Thyroid gland (tissue), 4 donors: ENCODE data around the gene OGFR. TPM values are rescaled to one million over a fixed set of nuclear protein-coding genes. Genes with fewer than 3 reads are reported as not detected.

Source experiments
- DNase-seq, 2 donors: peaks; one replicate each; pipeline ENCODE4 v3.0.0-alpha.2; 2019
- H3K27ac ChIP-seq, 3 donors: fragments of 200-600 bp; sonication (generic); 1 replicate in 2 of 3; 2 replicates in 1 of 3; pipeline ENCODE4 v1.5.1; 2016 to 2019; ENCODE audit warnings: mild to moderate bottlenecking in 1 of 3, moderate library complexity in 1 of 3
- H3K27me3 ChIP-seq: fragments of 200-600 bp; sonication (generic); one replicate; pipeline ENCODE4 v1.5.1; 2019
- H3K36me3 ChIP-seq, 2 donors: fragments of 200-600 bp; sonication (generic); one replicate each; pipeline ENCODE4 v1.5.1; 2016 to 2019
- H3K4me1 ChIP-seq, 2 donors: fragments of 200-600 bp; sonication (generic); one replicate each; pipeline ENCODE4 v1.5.1; 2017 to 2019
- H3K4me3 ChIP-seq, 3 donors: fragments of 200-600 bp; sonication (generic); replicated peaks in 1 of 3; 1 replicate in 2 of 3; 2 replicates in 1 of 3; pipeline ENCODE4 v1.5.1; 2016; ENCODE audit warnings: mild to moderate bottlenecking in 1 of 3
- H3K9me3 ChIP-seq: fragments of 200-600 bp; sonication (generic); one replicate; pipeline ENCODE4 v1.5.1; 2017
- CTCF ChIP-seq, 6 experiments: fragments of 200-600 bp in 3 of 6; fragments of 450-650 bp in 3 of 6; sonication (generic) in 3 of 6; IDR thresholded peaks; one replicate each; pipeline ENCODE4 v1.5.1; 2016 to 2019; ENCODE audit warnings: antibody characterized with exemption in 6 of 6, mild to moderate bottlenecking in 2 of 6, inconsistent platforms in 1 of 6, moderate library complexity in 1 of 6
- POLR2A ChIP-seq, 2 donors: fragments of 450-650 bp; IDR thresholded peaks; one replicate each; pipeline ENCODE4 v1.6.1; 2017; ENCODE audit warnings: antibody characterized with exemption in 2 of 2, mild to moderate bottlenecking in 2 of 2, moderate library complexity in 1 of 2
- WGBS, 2 donors: methylation state at CpG; one replicate each; pipeline ENCODE4 v1.1.5; 2017; 5-methylcytosine and 5-hydroxymethylcytosine counted together
- intact Hi-C: fragments of 100-400 bp; cut with DNase I; formaldehyde crosslinking; loops from one replicate; pipeline ENCODE4 v1.15.1; 2023
- total RNA-seq, 4 donors: library from RNA; depleted of rRNA; stranded (reverse); fragments of >200 nt; gene quantifications; one replicate each; pipeline ENCODE4 v1.2.3, GENCODE V29; 2016

The OGFR gene
- 10 to 100 TPM; 50.0 to 67.6 (median 63.7) TPM for total RNA-seq

- peaks cover 8 to 23% of the 10 kb centered on the region in 2 donors for H3K4me1 ChIP-seq
- TF ChIP-seq POLR2A (IDR thresholded peaks at IDR 0.05) (peak; percentile 23 to 69), CTCF (IDR thresholded peaks at IDR 0.05) (no peak)
- H3K9me3 ChIP-seq, result no peaks in the 10 kb centered on the region
- H3K27ac ChIP-seq, result peak within 1 kb of the TSS; percentile 81 to 91 (median 81)
- peaks cover 24 to 30% of the 10 kb centered on the region in 2 donors for H3K36me3 ChIP-seq
- peak within 1 kb of the TSS; percentile 31 to 98 (median 96) for H3K4me3 ChIP-seq
- WGBS, 2 donors, result 0 to 3% methylated on average over 13 to 21 of the region's 77 CpGs
- peak; percentile 65 to 67 for DNase-seq
- H3K27me3 ChIP-seq, result no peaks in the 10 kb centered on the region
- intact Hi-C loops, result loop anchor here (5.0 kb wide), 1 partner anchor 137 kb away; no protein-coding TSS in a partner anchor
Observed at GRCh38 chr20:62804627-62805154, at the start of gene OGFR. OGFR (plus strand) TSS chr20:62804835; CDS start chr20:62804860, 25 bp downstream.

GRCh38 chr20:62754991-62755356, 49.7 kb upstream of the OGFR start:
- no peak overlapping the region for H3K27ac ChIP-seq
- no peaks in the 10 kb centered on the region for H3K36me3 ChIP-seq
- WGBS, 2 donors, result 86 to 89% methylated on average over 1 of the region's 1 CpG
- no peak overlapping the region for H3K4me3 ChIP-seq
- DNase-seq, result no peak
- H3K9me3 ChIP-seq, result no peaks in the 10 kb centered on the region
- intact Hi-C loops, result no loop called here
- TF ChIP-seq POLR2A (IDR thresholded peaks at IDR 0.05) (no peak), CTCF (IDR thresholded peaks at IDR 0.05) (no peak)
- H3K27me3 ChIP-seq, result no peaks in the 10 kb centered on the region
- H3K4me1 ChIP-seq, result no peaks in the 10 kb centered on the region

DNA sequence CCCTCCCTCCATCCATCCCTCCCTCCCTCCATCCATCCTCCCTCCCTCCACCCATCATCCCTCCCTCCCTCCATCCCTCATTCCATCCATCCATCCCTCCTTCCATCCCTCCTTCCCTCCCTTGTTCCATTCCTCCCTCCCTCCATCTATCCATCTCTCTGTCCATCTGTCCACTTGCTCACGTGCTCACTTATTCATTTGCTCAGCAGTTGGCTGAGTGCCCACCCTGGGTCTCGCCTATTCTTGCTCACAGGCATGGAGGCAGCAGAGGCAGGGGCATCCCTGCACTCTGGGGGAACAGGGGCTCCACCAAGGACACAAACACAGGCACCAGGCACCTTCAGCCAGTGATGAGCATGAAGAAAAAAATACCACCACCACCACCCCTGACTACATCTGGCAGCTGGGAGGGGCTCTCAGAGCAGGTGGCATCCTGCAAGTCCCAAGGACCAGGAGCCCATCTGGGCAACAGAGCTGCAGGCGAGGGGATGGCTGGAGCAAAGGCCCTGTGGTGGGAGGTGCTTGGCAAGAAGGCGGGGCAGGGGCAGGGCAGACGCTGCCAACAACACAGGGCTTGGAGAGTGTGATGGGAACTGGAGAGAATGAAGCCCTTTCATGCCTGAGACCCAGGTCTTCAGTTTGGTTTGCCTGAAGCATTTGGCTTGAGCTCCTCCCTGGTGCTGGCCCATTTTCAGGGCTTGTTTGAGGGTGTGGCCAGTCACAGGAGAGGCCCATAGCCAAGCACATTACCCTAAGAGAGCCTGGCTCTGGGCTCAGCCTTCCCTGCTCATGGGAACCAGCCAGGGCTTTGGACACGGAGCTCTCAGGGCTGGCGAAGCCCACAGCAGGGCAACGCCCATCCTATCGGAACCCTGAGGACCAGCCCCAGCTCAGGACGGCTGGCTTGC, 48.6 kb upstream of the OGFR start:
- TF ChIP-seq POLR2A (IDR thresholded peaks at IDR 0.05), result no peak
- TF ChIP-seq CTCF (IDR thresholded peaks at IDR 0.05), result no peak
- Histone ChIP-seq H3K4me1 (no peaks in the 10 kb centered on the region), H3K36me3 (no peaks in the 10 kb centered on the region), H3K4me3 (no peak overlapping the region), H3K9me3 (no peaks in the 10 kb centered on the region), H3K27me3 (no peaks in the 10 kb centered on the region), H3K27ac (no peak overlapping the region)
- WGBS, 2 donors, result 55 to 56% methylated on average over 9 to 10 of the region's 10 CpGs
- intact Hi-C loops, result no loop called here
- no peak for DNase-seq

DNA sequence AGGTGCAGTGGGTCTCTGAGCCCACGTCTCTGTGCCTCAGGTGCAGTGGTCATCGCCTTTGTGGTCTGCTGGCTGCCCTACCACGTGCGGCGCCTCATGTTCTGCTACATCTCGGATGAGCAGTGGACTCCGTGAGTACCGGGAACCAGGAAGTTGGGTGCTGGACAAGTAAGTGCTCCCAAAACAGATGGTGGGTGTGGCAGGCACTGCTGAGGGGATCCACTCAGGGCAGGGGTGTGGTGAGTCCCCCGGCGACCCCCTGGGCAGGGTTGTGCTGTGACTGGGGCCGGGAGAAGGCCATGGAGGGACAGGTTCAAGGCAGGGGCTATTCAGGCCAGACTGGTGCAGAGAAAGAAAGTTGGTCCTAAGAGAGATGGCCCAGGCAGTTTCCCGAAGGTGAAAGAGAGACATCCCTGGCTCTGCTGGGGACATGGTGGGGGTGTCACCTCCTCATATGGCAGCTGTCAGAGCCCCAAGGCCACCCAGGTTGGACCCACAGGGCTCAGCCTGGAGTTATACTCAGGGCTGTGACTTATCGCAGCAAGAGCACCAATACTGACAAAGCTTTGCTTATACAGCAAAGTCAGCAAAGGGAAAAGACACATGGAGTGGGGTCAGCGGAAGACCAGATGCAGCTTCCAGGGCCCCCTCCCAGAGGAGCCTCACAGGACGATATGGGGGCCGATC, 46.3 kb upstream of the OGFR start:
- Histone ChIP-seq H3K27me3 (no peaks in the 10 kb centered on the region), H3K4me3 (no peak overlapping the region), H3K36me3 (no peaks in the 10 kb centered on the region), H3K9me3 (no peaks in the 10 kb centered on the region), H3K27ac (no peak overlapping the region), H3K4me1 (no peaks in the 10 kb centered on the region)
- no peak for TF ChIP-seq CTCF (IDR thresholded peaks at IDR 0.05)
- no peak for TF ChIP-seq POLR2A (IDR thresholded peaks at IDR 0.05)
- WGBS, 2 donors, result 66 to 76% methylated on average over 7 to 10 of the region's 16 CpGs
- DNase-seq, result no peak
- intact Hi-C loops, result no loop called here
